GM21529 (cell line): ENCODE results near the gene BAHCC1.

ENCODE experiments used
- ATAC-seq: cut with Tn5 transposase; IDR thresholded peaks from one replicate; pipeline ENCODE4 v1.9.1; 2021; ENCODE audit not compliant: unreplicated experiment

Gene BAHCC1

GRCh38 chr17:81385320-81386111 lies 9.7 kb upstream of the BAHCC1 start:
- no peak for ATAC-seq

GRCh38 chr17:81386141-81386645 lies 9.1 kb upstream of the BAHCC1 start:
- ATAC-seq: no peak

- ATAC-seq: no peak
Observed at GRCh38 chr17:81386646-81387099, 8.6 kb upstream of the BAHCC1 start.

- ATAC-seq: no peak
Observed at GRCh38 chr17:81387100-81388090, 7.9 kb upstream of the BAHCC1 start.

GRCh38 chr17:81388091-81388611 lies 7.1 kb upstream of the BAHCC1 start:
- no peak for ATAC-seq

GRCh38 chr17:81388612-81389367 lies 6.5 kb upstream of the BAHCC1 start:
- ATAC-seq: no peak

GRCh38 chr17:81389585-81389984 lies 5.7 kb upstream of the BAHCC1 start:
- no peak for ATAC-seq

GRCh38 chr17:81390029-81390872 lies 5.0 kb upstream of the BAHCC1 start:
- ATAC-seq: no peak

- no peak for ATAC-seq
Observed at GRCh38 chr17:81390873-81391255, 4.4 kb upstream of the BAHCC1 start.

- no peak for ATAC-seq
Observed at GRCh38 chr17:81391293-81391935, 3.8 kb upstream of the BAHCC1 start.

GRCh38 chr17:81391936-81392908 lies 3.0 kb upstream of the BAHCC1 start:
- no peak for ATAC-seq

GRCh38 chr17:81392909-81393654 lies 2.2 kb upstream of the BAHCC1 start:
- ATAC-seq: no peak

GRCh38 chr17:81393684-81394376 lies 1.4 kb upstream of the BAHCC1 start:
- no peak for ATAC-seq

GRCh38 chr17:81394377-81394920 lies 808 bp upstream of the BAHCC1 start:
- ATAC-seq: no peak

- ATAC-seq: no peak
Observed at GRCh38 chr17:81395600-81396277, 482 bp downstream of the BAHCC1 start.

GRCh38 chr17:81396278-81396721 lies 1.0 kb downstream of the BAHCC1 start:
- ATAC-seq: no peak
